Pancreas (tissue), 10 donors: ENCODE results near the gene TTLL3. TPM values are rescaled to one million over a fixed set of nuclear protein-coding genes. Genes with fewer than 3 reads are reported as not detected.

Experiments used
- ATAC-seq, 4 donors: fragments of 200-7000 bp; cut with Tn5 transposase; one replicate each; pipeline versions ENCODE4 v1.8.0 to v1.9.1; 2020; ENCODE audit warnings: mild to moderate bottlenecking in 4 of 4, moderate library complexity in 4 of 4
- DNase-seq, 6 donors: peaks; one replicate each; pipeline ENCODE4 v3.0.0-alpha.2; 2020
- FAIRE-seq: peaks from 2 replicates; lab custom pipeline; 2012; peaks lifted over from hg19 to GRCh38; lab: Jason Lieb, UNC
- H3K27ac ChIP-seq, 4 donors: fragments of 200-600 bp; sonication (generic); 1 replicate in 3 of 4; 2 replicates in 1 of 4; pipeline versions ENCODE4 v1.5.0 to v1.8.0; 2020
- H3K27me3 ChIP-seq, 4 donors: fragments of 200-600 bp; one replicate each; pipeline ENCODE4 v1.8.0; 2021
- H3K36me3 ChIP-seq, 3 donors: fragments of 200-600 bp; sonication (generic) in 1 of 3; one replicate each; pipeline versions ENCODE4 v1.5.0 to v1.8.0; 2020 to 2021
- H3K4me1 ChIP-seq, 3 donors: fragments of 200-600 bp; one replicate each; pipeline ENCODE4 v1.8.0; 2021
- H3K4me3 ChIP-seq, 4 donors: fragments of 200-600 bp; sonication (generic) in 2 of 4; one replicate each; pipeline versions ENCODE4 v1.5.0 to v1.8.0; 2020 to 2021
- H3K9me3 ChIP-seq, 4 donors: fragments of 200-600 bp; one replicate each; pipeline ENCODE4 v1.8.0; 2021
- WGBS, 2 donors: extraction: QIAGEN DNeasy Blood & Tissue Kit; methylation state at CpG; one replicate each; pipeline ENCODE4 v1.1.7; 2013; 5-methylcytosine and 5-hydroxymethylcytosine counted together
- intact Hi-C, 3 donors: fragments of 100-400 bp; cut with DNase I; formaldehyde crosslinking; loops; one replicate each; pipeline versions ENCODE4 v1.11.1 to v1.14.2; 2022
- polyA plus RNA-seq, 2 donors: library from polyadenylated mRNA; stranded (reverse); fragments of 200-250 nt; gene quantifications; one replicate each; pipeline ENCODE4 v1.2.3, GENCODE V29; 2013
- total RNA-seq, 6 donors: library from RNA; stranded (reverse); fragmentation: NEBNext Ultra II Directional in 4 of 6; extraction: Animal tissue kit (Norgen Biotek cat#: 25700) in 4 of 6; gene quantifications; one replicate each; pipeline versions ENCODE4 v1.2.1 to v1.2.4, GENCODE V29; 2021 to 2023
- TF ChIP-seq, protein P1 (sequence below), 4 donors: fragments of 200-600 bp; sonication (generic) in 3 of 4; IDR thresholded peaks; one replicate each; pipeline versions ENCODE4 v1.5.0 to v1.8.0; 2021; ENCODE audit warnings: antibody characterized with exemption in 4 of 4
- donor health status: healthy with polysubstance abuse.
- donor health status: DM: no; HTN: no; CAD: no; lungs with moderate emphysema.
- donor health status: DM: no; HTN: no; CAD: no.
- donor health status: control.
- donor health status: control.
- donor health status: Bipolar disorder and iron deficiency.
- donor health status: DM: yes; HTN: yes; CAD: no.
- donor health status: DM: no; HTN: no; CAD: no.
- donor health status: DM: no; HTN: no; CAD: no.
- donor health status: DM: yes; HTN: yes; CAD: no.

TTLL3 gene
- total and polyA plus RNA-seq, 8 donors = 9.2 to 104 (median 19.6) TPM

DNA sequence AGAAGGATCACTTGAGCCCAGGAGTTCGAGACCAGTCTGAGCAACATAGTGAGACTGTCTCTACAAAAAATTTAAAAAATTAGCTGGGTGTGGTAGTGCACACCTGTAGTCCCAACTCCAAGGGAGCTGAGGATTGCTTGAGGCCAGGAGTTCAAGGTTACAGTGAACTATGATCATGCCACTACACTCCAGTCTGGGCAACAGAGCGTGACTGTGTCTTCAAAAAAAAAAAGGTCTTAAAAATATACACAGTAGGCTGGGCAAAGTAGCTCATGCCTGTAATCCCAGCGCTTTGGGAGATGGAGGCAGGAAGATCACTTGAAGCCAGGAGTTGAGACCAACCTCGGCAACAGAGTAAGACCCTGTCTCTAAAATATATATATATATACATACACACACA, 29.2 kb upstream of the TTLL3 start:
- H3K36me3 ChIP-seq = peaks cover 0 to 22% (median 0%) of the 10 kb centered on the region in 3 donors

GRCh38 chr3:9781551-9781950, 28.5 kb upstream of the TTLL3 start:
- WGBS, 2 donors = 68 to 79% methylated on average over 1 of the region's 1 CpG
- H3K27ac ChIP-seq = no peak overlapping the region

More for the DNA sequence above, 29.2 kb upstream of the TTLL3 start:
- TF ChIP-seq, protein P1, sequence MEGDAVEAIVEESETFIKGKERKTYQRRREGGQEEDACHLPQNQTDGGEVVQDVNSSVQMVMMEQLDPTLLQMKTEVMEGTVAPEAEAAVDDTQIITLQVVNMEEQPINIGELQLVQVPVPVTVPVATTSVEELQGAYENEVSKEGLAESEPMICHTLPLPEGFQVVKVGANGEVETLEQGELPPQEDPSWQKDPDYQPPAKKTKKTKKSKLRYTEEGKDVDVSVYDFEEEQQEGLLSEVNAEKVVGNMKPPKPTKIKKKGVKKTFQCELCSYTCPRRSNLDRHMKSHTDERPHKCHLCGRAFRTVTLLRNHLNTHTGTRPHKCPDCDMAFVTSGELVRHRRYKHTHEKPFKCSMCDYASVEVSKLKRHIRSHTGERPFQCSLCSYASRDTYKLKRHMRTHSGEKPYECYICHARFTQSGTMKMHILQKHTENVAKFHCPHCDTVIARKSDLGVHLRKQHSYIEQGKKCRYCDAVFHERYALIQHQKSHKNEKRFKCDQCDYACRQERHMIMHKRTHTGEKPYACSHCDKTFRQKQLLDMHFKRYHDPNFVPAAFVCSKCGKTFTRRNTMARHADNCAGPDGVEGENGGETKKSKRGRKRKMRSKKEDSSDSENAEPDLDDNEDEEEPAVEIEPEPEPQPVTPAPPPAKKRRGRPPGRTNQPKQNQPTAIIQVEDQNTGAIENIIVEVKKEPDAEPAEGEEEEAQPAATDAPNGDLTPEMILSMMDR (IDR thresholded peaks at IDR 0.05) = no peak
- DNase-seq (no peak), FAIRE-seq (no peak), ATAC-seq (no peak)
- H3K27me3 ChIP-seq = no peaks in the 10 kb centered on the region
- no peaks in the 10 kb centered on the region for H3K9me3 ChIP-seq
- intact Hi-C loops = no loop called here
- H3K4me3 ChIP-seq = no peak overlapping the region
- H3K27ac ChIP-seq = no peak overlapping the region
- 90 to 92% methylated on average over 4 of the region's 4 CpGs for WGBS, 2 donors
- H3K4me1 ChIP-seq = no peaks in the 10 kb centered on the region

DNA sequence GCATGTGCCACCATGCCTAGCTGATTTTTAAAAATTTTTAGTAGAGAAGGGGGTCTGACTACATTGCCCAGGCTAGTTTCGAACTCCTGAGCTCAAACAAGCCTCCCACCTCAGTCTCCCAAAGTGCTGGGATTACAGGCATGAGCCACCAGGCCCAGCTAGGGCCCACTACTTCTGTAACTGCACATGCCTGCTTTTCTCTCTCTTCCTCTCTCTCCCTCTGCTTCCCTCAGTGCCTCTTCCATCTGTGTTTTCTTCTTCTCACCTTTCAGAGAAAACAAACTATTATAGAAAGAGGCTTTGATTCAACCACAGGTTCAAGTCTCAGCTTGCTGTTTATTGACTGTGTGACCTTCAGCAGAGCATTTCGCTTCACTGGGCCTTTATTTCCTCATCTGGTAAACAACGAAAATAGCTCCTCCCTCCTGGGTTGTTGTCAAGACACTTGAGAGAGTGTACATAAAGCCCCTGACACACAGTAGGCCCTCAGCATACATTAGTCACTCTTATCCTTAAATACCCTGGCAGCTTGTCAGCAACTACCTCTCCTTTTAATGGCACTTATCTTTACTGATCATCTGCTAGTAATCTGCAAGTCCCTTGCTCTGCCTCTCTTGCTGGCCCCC, 28.0 kb upstream of the TTLL3 start:
- TF ChIP-seq, protein P1 (IDR thresholded peaks at IDR 0.05) = no peak
- WGBS, 2 donors = 62 to 66% methylated on average over 3 of the region's 3 CpGs
- intact Hi-C loops = no loop called here
- no peak for ATAC-seq
- H3K4me1 ChIP-seq = no peaks in the 10 kb centered on the region
- no peaks in the 10 kb centered on the region for H3K27me3 ChIP-seq
- peaks cover 0 to 33% (median 0%) of the 10 kb centered on the region in 3 donors for H3K36me3 ChIP-seq
- H3K4me3 ChIP-seq = no peak overlapping the region
- no peak for DNase-seq
- no peaks in the 10 kb centered on the region for H3K9me3 ChIP-seq
- H3K27ac ChIP-seq = no peak overlapping the region
- FAIRE-seq = no peak

More at GRCh38 chr3:9781551-9781950, 28.5 kb upstream of the TTLL3 start:
- no peaks in the 10 kb centered on the region for H3K9me3 ChIP-seq
- DNase-seq (no peak), ATAC-seq (no peak), FAIRE-seq (no peak)
- peaks cover 0 to 28% (median 0%) of the 10 kb centered on the region in 3 donors for H3K36me3 ChIP-seq
- TF ChIP-seq, protein P1 (IDR thresholded peaks at IDR 0.05) = no peak
- no peaks in the 10 kb centered on the region for H3K27me3 ChIP-seq
- no peaks in the 10 kb centered on the region for H3K4me1 ChIP-seq
- H3K4me3 ChIP-seq = no peak overlapping the region
- intact Hi-C loops = no loop called here

DNA sequence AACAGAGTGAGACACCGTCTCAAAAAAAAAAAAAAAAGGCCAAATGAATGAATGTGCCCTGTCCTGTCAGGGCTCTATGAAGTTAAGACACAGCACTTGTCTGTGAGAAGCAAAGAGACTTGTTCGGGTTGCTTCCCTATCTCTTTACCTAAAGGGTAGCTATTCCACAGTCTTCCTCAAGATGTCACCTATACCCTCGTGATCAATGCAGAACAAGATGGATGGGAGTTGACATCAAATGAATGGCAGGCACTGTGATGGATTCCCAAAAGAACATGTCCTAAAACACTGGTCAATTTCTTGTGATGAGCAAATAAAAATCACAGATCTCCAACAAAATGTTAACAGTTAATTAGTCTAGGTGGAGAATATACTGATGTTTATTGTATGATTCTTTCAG, 27.3 kb upstream of the TTLL3 start:
- FAIRE-seq = no peak
- Histone ChIP-seq H3K9me3 (no peaks in the 10 kb centered on the region), H3K27ac (no peak overlapping the region), H3K4me1 (no peaks in the 10 kb centered on the region), H3K36me3 (peaks cover 0 to 36% (median 0%) of the 10 kb centered on the region in 3 donors), H3K27me3 (no peaks in the 10 kb centered on the region), H3K4me3 (no peak overlapping the region)
- no peak for DNase-seq
- TF ChIP-seq, protein P1 (IDR thresholded peaks at IDR 0.05) = no peak
- intact Hi-C loops = no loop called here
- no peak for ATAC-seq
- WGBS, 2 donors = 38 to 43% methylated on average over 3 of the region's 3 CpGs

DNA sequence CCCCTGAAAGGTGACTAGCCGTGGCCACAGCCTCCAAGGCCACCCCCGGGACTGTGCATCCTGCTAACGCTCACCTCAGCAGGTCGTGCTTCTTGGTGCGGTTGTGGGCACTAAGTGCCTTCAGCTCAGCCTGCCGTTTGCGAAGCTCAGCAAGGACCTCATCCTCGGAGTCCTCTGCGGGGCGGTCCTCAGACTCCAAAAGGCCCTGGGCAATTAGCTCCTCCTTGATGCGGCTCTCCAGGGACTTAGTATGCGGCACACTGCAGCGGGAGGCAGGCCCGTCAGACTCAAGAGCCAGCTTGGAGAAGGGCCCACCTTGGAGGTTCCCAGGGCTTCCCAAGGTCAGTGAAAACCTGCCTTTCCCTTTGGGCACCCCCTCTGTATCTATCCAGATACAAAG, 26.1 kb upstream of the TTLL3 start:
- no peak for FAIRE-seq

More for the DNA sequence above, 26.1 kb upstream of the TTLL3 start:
- Histone ChIP-seq H3K4me1 (no peaks in the 10 kb centered on the region), H3K27ac (no peak overlapping the region), H3K27me3 (no peaks in the 10 kb centered on the region), H3K4me3 (no peak overlapping the region), H3K9me3 (no peaks in the 10 kb centered on the region), H3K36me3 (peaks cover 0 to 36% (median 0%) of the 10 kb centered on the region in 3 donors)
- intact Hi-C loops = no loop called here
- ATAC-seq (no peak), DNase-seq (no peak)
- TF ChIP-seq, protein P1 (IDR thresholded peaks at IDR 0.05) = no peak
- 91 to 96% methylated on average over 14 of the region's 14 CpGs for WGBS, 2 donors
